ENCODE data around the gene CHMP6. TPM values are rescaled to one million over a fixed set of nuclear protein-coding genes. Genes with fewer than 3 reads are reported as not detected.

CHMP6 gene
- total RNA-seq, 1 donor from 2014 or later: 29.9 TPM

DNA sequence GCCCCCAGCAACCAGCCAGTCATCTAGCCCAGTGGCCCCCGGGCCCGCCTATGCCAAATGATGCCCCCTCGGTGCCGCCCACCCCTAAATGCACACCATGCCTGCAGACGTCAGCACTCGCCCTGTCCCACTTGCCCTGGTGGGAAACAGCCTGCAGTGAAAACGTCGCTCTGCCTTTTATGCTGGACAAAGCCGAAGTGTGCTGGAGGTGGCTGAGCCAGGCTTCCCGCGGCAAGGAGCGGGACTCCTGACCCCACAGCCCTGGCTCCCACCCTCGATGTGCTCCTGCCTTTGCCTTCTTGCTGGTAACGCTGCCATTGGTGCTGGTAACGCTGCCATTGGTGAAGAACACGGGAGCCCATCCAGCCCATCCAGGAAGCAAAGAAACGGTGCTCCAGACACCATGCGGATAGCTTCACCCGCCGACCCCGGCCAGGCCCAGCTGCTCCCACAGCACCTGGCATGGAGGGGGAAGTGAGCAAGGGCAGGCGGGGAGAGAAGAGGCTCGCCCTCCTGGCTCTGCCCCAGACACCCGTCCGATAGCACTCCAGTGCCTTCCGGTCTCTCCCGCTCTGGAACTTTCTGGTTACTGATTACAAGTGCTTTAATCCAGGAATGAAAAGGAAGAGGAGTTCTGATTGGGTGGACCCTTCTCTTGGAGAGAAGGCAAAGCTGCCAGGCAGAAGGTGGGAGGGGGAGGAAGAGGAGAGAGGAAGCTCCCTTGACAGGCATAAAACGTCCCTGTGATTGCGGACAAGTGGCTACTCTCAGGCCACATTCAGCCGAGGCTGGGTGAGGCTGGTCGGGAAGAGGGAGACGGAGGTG lies 39.3 kb downstream of the CHMP6 start:
- DNase-seq (peak; percentile 89), ATAC-seq (peak; percentile 40)
- Histone ChIP-seq H3K27ac (peak overlapping the region; percentile 72), H3K4me1 (peaks cover 50% of the 10 kb centered on the region), H3K27me3 (no peaks in the 10 kb centered on the region), H3K4me3 (peak overlapping the region; percentile 42), H3K36me3 (no peaks in the 10 kb centered on the region), H3K9me3 (no peaks in the 10 kb centered on the region)
- TF ChIP-seq, protein P1, sequence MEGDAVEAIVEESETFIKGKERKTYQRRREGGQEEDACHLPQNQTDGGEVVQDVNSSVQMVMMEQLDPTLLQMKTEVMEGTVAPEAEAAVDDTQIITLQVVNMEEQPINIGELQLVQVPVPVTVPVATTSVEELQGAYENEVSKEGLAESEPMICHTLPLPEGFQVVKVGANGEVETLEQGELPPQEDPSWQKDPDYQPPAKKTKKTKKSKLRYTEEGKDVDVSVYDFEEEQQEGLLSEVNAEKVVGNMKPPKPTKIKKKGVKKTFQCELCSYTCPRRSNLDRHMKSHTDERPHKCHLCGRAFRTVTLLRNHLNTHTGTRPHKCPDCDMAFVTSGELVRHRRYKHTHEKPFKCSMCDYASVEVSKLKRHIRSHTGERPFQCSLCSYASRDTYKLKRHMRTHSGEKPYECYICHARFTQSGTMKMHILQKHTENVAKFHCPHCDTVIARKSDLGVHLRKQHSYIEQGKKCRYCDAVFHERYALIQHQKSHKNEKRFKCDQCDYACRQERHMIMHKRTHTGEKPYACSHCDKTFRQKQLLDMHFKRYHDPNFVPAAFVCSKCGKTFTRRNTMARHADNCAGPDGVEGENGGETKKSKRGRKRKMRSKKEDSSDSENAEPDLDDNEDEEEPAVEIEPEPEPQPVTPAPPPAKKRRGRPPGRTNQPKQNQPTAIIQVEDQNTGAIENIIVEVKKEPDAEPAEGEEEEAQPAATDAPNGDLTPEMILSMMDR (IDR thresholded peaks at IDR 0.05): no peak
- intact Hi-C loops (cut with DNase I): no loop called here

DNA sequence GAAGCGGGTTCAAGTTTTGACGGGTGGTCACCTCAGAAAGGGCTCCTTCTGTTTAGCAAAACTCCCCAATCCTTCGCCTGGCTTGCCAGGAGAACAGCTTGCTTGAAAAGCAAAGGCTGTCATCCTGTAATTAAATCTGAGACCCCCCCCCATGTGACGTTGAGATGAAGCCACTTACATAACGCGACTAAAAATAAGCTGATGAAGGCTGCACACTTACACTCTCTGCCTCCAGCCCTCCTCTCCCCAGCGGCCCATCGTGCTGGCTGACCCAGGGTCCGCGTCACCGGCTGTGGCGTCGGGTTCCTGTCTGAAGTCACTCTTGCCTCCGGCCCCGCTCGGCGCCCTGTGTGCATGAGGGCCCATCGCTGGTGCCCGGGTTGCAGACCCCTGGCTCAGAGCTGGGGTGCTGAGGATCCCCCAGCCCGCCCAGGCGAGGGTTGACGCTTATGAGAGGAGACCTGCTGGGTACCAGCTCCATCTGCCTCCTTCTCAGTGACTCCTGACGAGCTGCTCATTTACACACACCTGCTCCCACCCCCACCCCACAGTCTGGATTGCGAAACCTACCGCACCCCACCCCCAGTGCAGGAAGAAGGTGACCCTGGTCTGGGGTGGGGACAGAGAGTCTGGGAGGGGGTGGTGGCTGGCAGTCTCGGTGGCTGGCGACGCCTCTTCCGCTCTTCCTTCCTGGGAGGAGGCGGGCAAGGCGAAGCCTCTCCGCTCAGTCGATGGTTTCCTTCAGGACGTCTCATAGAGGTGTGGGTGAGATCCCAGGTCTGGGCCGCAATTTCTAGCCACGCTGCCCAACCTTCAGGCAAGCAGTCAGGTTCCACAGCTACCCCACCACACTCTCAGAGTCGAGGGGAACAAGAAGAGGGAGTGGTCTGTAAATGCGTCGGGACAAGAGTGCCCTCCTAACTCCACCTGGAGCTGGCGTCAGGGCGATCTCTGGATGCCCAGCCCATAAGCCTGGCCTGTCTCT lies 40.2 kb downstream of the CHMP6 start:
- intact Hi-C loops (cut with DNase I): no loop called here
- Histone ChIP-seq H3K27ac (peak overlapping the region; percentile 72), H3K27me3 (no peaks in the 10 kb centered on the region), H3K4me1 (peaks cover 50% of the 10 kb centered on the region), H3K36me3 (no peaks in the 10 kb centered on the region), H3K4me3 (peak overlapping the region; percentile 42), H3K9me3 (no peaks in the 10 kb centered on the region)
- DNase-seq (peak; percentile 87), ATAC-seq (peak; percentile 41)
- TF ChIP-seq, protein P1 (IDR thresholded peaks at IDR 0.05): no peak

DNA sequence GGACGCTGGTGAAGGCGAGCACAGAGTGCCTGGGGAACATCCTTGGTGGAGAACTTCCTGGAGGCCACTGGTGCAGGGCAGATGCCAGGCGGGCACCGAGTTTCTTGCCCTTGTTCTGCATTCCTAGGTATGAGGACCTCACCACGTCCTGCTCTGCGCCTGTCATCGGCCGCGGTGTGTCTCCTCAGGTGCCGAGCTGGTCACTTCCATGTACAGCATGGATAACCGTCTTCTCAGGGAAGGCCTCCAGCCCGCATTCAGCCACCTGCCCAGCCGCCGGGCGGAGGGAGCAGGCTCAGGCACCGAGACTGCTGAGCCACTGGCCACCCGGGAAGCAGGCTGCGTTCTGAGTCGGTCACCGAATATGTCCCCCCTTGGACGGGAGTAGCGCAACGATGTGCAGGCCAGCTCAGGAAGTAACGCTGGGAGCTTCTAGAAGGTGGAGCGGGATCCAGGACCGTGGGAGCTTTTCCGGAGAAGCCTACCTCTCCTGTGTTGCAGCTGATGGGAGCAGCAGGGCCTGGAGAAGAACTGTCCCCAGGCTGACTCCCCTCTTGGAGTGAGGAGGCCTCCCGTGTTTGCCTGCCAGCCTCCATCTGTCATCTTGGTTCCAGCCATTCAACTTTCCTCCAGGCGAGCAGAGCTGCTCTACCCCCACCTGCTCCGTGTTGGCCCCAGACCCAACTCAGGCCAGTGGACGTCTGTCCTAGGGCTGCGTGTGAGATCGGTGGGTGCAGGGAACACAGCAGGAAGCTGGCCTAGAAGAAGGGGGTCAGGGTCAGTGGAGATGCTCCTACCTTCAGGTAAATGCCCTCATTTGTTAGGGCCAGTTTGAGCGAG lies 41.2 kb downstream of the CHMP6 start:
- DNase-seq: no peak

DNA sequence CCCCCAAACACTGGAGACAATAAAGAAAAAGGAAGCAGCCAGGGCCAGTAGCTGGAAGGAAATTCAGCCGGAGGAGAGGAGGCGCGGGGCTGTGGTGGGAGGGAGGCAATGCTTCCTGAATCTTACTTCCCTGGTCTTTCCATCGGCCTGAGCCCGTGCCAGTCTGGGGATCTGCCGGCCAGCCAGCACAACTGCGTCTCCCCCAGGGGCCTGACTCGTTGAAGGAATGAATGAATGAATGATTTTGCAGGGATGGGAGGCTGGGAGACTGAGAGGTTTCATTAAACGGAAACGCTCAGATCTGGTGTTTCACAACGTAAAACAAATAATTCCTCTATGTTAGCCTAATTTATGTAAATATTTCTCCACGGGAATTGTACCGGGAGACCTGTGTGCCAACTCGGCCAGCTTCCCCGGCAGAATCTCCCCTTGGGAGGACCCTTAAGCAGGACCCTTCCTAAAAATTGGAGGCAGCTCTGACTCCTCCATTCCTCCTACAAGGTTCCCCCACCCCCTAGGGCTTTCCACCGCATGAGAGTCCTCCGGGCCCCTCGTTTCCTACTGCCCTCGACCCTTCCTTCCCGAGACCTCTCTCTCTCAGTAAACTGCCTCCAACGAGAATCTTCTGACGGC lies 42.0 kb downstream of the CHMP6 start:
- peak overlapping the region; percentile 64 for H3K4me3 ChIP-seq
- DNase-seq: no peak
- ATAC-seq: no peak
- H3K27me3 ChIP-seq: no peaks in the 10 kb centered on the region
- H3K4me1 ChIP-seq: peaks cover 47% of the 10 kb centered on the region
- H3K9me3 ChIP-seq: no peaks in the 10 kb centered on the region
- peak overlapping the region; percentile 58 for H3K27ac ChIP-seq
- intact Hi-C loops (cut with DNase I): no loop called here
- TF ChIP-seq, protein P1 (IDR thresholded peaks at IDR 0.05): no peak
- no peaks in the 10 kb centered on the region for H3K36me3 ChIP-seq

More for the DNA sequence above, 41.2 kb downstream of the CHMP6 start:
- H3K4me1 ChIP-seq: peaks cover 44% of the 10 kb centered on the region
- H3K4me3 ChIP-seq: peak overlapping the region; percentile 64
- H3K27me3 ChIP-seq: no peaks in the 10 kb centered on the region
- TF ChIP-seq, protein P1 (IDR thresholded peaks at IDR 0.05): no peak
- ATAC-seq: no peak
- intact Hi-C loops (cut with DNase I): no loop called here
- H3K27ac ChIP-seq: peak overlapping the region; percentile 58
- H3K36me3 ChIP-seq: no peaks in the 10 kb centered on the region
- no peaks in the 10 kb centered on the region for H3K9me3 ChIP-seq

Data from upper lobe of right lung (tissue), 1 donor.